CD4-positive, alpha-beta T cell treated with Interleukin-12 subunit alpha and Interleukin-12 subunit beta, for 1 hour (primary cell): Measurements from ENCODE around the gene AAK1.
"Not testable (repeated sequence)": the region's sequence is repeated elsewhere in the genome, so short reads cannot be mapped to it uniquely, and the experiment has no call there.

Source experiments
- DNase-seq: peaks from one replicate; pipeline ENCODE4 v3.0.0-alpha.2; 2020

The AAK1 gene

GRCh38 chr2:69643602-69644505 lies at the start of gene AAK1:
Gene AAK1 (minus strand): TSS chr2:69643739. CDS start chr2:69643040, 699 bp downstream.
- peak; percentile 82 for DNase-seq

GRCh38 chr2:69692424-69692823 lies 48.9 kb upstream of the AAK1 start:
- no peak for DNase-seq

GRCh38 chr2:69689969-69690368 lies 46.4 kb upstream of the AAK1 start:
- no peak for DNase-seq

- DNase-seq = peak; percentile 21
Observed at GRCh38 chr2:69689466-69689865, 45.9 kb upstream of the AAK1 start.

GRCh38 chr2:69687971-69688611 lies 44.6 kb upstream of the AAK1 start:
- no peak for DNase-seq

GRCh38 chr2:69686813-69687212 lies 43.3 kb upstream of the AAK1 start:
- no peak for DNase-seq

GRCh38 chr2:69685321-69686048 lies 41.9 kb upstream of the AAK1 start:
- DNase-seq = peak; percentile 31

GRCh38 chr2:69683170-69683971 lies 39.8 kb upstream of the AAK1 start:
- DNase-seq = no peak

- DNase-seq = no peak
Observed at GRCh38 chr2:69682525-69682924, 39.0 kb upstream of the AAK1 start.

GRCh38 chr2:69680001-69680675 lies 36.6 kb upstream of the AAK1 start:
- no peak for DNase-seq

- DNase-seq = no peak
Observed at GRCh38 chr2:69677914-69678313, 34.4 kb upstream of the AAK1 start.

- DNase-seq = no peak
Observed at GRCh38 chr2:69676146-69676545, 32.6 kb upstream of the AAK1 start.

- no peak for DNase-seq
Observed at GRCh38 chr2:69674316-69674670, 30.8 kb upstream of the AAK1 start.

GRCh38 chr2:69673098-69673497 lies 29.6 kb upstream of the AAK1 start:
- not testable (repeated sequence) for DNase-seq

GRCh38 chr2:69669666-69670065 lies 26.1 kb upstream of the AAK1 start:
- DNase-seq = no peak

GRCh38 chr2:69668598-69668997 lies 25.1 kb upstream of the AAK1 start:
- no peak for DNase-seq

GRCh38 chr2:69667805-69668382 lies 24.4 kb upstream of the AAK1 start:
- no peak for DNase-seq

- no peak for DNase-seq
Observed at GRCh38 chr2:69665152-69665551, 21.6 kb upstream of the AAK1 start.

GRCh38 chr2:69663860-69664259 lies 20.3 kb upstream of the AAK1 start:
- DNase-seq = no peak

- DNase-seq = not testable (repeated sequence)
Observed at GRCh38 chr2:69662547-69662946, 19.0 kb upstream of the AAK1 start.

- DNase-seq = no peak
Observed at GRCh38 chr2:69660637-69661036, 17.1 kb upstream of the AAK1 start.
